GM12872 (cell line): ENCODE measurements around the gene ATP8A2.

Experiments
- CTCF ChIP-seq: IDR thresholded peaks from 3 replicates; pipeline ENCODE4 v1.5.1; 2011; ENCODE audit warnings: low read depth, mild to moderate bottlenecking, low read length, moderate library complexity; ENCODE audit not compliant: insufficient read depth

ATP8A2 gene

GRCh38 chr13:25699600-25699999 is 327.8 kb downstream of the ATP8A2 start:
- no peak for TF ChIP-seq CTCF

GRCh38 chr13:25701304-25701703 is 329.5 kb downstream of the ATP8A2 start:
- no peak for TF ChIP-seq CTCF

GRCh38 chr13:25702386-25702785 is 330.6 kb downstream of the ATP8A2 start:
- no peak for TF ChIP-seq CTCF

GRCh38 chr13:25707726-25708125 is 336.0 kb downstream of the ATP8A2 start:
- no peak for TF ChIP-seq CTCF

- no peak for TF ChIP-seq CTCF
Observed at GRCh38 chr13:25708268-25708667, 336.5 kb downstream of the ATP8A2 start.

GRCh38 chr13:25709088-25709487 is 337.3 kb downstream of the ATP8A2 start:
- TF ChIP-seq CTCF: no peak

- TF ChIP-seq CTCF: no peak
Observed at GRCh38 chr13:25715760-25716159, 344.0 kb downstream of the ATP8A2 start.
